ENCODE measurements around the gene ANKRD16. TPM values are rescaled to one million over a fixed set of nuclear protein-coding genes. Genes with fewer than 3 reads are reported as not detected.

ANKRD16 gene
- total and polyA plus RNA-seq, 2 of the 8 experiments (the other 6 are each of a cell fraction or from before 2014, with no cell fraction given), result 8.2 to 12.7 TPM

- Histone ChIP-seq H3K9me3 (ENCODE audit: insufficient read depth in 2 of 2, low read depth in 1 of 2, low read length in 1 of 2) (no peaks in the 10 kb centered on the region), H3K23me2 (ENCODE audit: low read depth, low read length) (peaks cover 6% of the 10 kb centered on the region), H4K20me1 (replicated peaks in 1 of 2; ENCODE audit: control insufficient read depth in 1 of 2, insufficient read depth in 2 of 2, low read length in 2 of 2) (peaks cover 10 to 16% of the 10 kb centered on the region in 2 experiments), H3K56ac (replicated peaks; ENCODE audit: insufficient read length, low read depth, low read length) (peak overlapping the region; percentile 7), H3K23ac (ENCODE audit: insufficient read length) (no peak overlapping the region), H3K9ac (replicated peaks in 1 of 4; ENCODE audit: extremely low read depth in 1 of 4, low read depth in 3 of 4, low read length in 3 of 4) (peak overlapping the region; percentile 94 to 99 (median 96)), H3K36me3 (ENCODE audit: control insufficient read depth in 2 of 4, insufficient read depth in 4 of 4, low read length in 3 of 4) (no peaks in the 10 kb centered on the region; a peak in 1 of 8 replicates), H2AK5ac (ENCODE audit: low read depth, low read length) (peak overlapping the region; percentile 61; the same call in 1 of the 2 replicates), H2AFZ (ENCODE audit: low read length) (no peak overlapping the region), H2BK5ac (ENCODE audit: low read depth, low read length) (peak overlapping the region; percentile 73; the same call in 1 of the 2 replicates), H3K4ac (replicated peaks; ENCODE audit: insufficient read length, low read depth, low read length) (no peak overlapping the region), H2BK15ac (ENCODE audit: low read length) (no peak overlapping the region), H3K4me3 (ENCODE audit: extremely low read depth in 1 of 4, insufficient read depth in 2 of 4, low read depth in 3 of 4, low read length in 4 of 4) (peak overlapping the region; percentile 61 to 98 (median 92)), H3K4me2 (ENCODE audit: insufficient read depth in 1 of 2, low read depth in 2 of 2, low read length in 2 of 2) (peak overlapping the region; percentile 73 to 81), H3K27ac (ENCODE audit: low read depth, low read length) (peak overlapping the region; percentile 90), H3K4me1 (replicated peaks in 1 of 4; ENCODE audit: control insufficient read depth in 3 of 4, insufficient read depth in 4 of 4, low read length in 3 of 4) (peaks cover 0 to 3% (median 0%) of the 10 kb centered on the region in 4 experiments; a peak in 1 of 7 replicates), H3K18ac (ENCODE audit: extremely low read depth, low read length) (0 out of 2 replicates have a peak overlapping the region, but pooled peaks have one; percentile 68), H2BK20ac (ENCODE audit: low read length) (no peak overlapping the region), H3K79me1 (ENCODE audit: low read depth, low read length) (no peaks in the 10 kb centered on the region; the same call in 1 of the 2 replicates), H3K79me2 (ENCODE audit: control insufficient read depth in 1 of 2, insufficient read depth in 2 of 2, low read length in 2 of 2) (peaks cover 30 to 48% of the 10 kb centered on the region in 2 experiments), H3K14ac (ENCODE audit: insufficient read length) (no peak overlapping the region), H2BK120ac (replicated peaks; ENCODE audit: low read depth, low read length) (no peak overlapping the region), H4K8ac (ENCODE audit: extremely low read depth, insufficient read depth, low read length) (no peak overlapping the region), H4K5ac (ENCODE audit: insufficient read length, low read depth, low read length) (peak overlapping the region; percentile 20), H4K91ac (replicated peaks; ENCODE audit: insufficient read length, low read length) (peak overlapping the region; percentile 23), H3K27me3 (replicated peaks in 1 of 4; ENCODE audit: control insufficient read depth in 3 of 4, extremely low read depth in 1 of 4, insufficient read depth in 3 of 4, low read length in 3 of 4) (no peaks in the 10 kb centered on the region), H2BK12ac (ENCODE audit: low read depth, low read length) (no peak overlapping the region; the same call in 1 of the 2 replicates)
- ChIA-PET POLR2A (ENCODE audit: partially characterized antibody) (interaction anchor here (0.8 to 2.6 kb wide), 17 partner anchors 9 to 75 kb away, joined by 3 to 22 read pairs (median 6); partner anchors contain the start of genes ANKRD16 and FBH1), CTCF (ENCODE audit: partially characterized antibody) (no interaction called here)
- FAIRE-seq (no peak), DNase-seq (ENCODE audit: low read depth in 1 of 2, low spot score in 2 of 2) (no peak)
- whole genome bisulfite sequencing, 2 experiments (ENCODE audit: extremely low coverage in 1 of 2, insufficient coverage in 1 of 2, insufficient read length in 1 of 2, insufficient replicate concordance in 2 of 2, low coverage in 1 of 2, low lambda C conversion rate in 2 of 2, missing lambda C conversion rate in 1 of 2), result 34% methylated on average over 11 of the region's 12 CpGs; no CpG with 5 or more reads in 1 of the 2 experiments
- TF ChIP-seq YY1 (IDR thresholded peaks at IDR 0.05; ENCODE audit: low read depth, low read length) (no peak), POU5F1 (IDR thresholded peaks at IDR 0.05; ENCODE audit: low read depth, low read length) (no peak), TAF1 (IDR thresholded peaks at IDR 0.05; ENCODE audit: low read depth, low read length) (no peak), CBX8 (IDR thresholded peaks at IDR 0.05; ENCODE audit: borderline replicate concordance, low read depth, low read length) (no peak), JUN (IDR thresholded peaks at IDR 0.05; ENCODE audit: low read depth, low read length) (no peak), GABPA (IDR thresholded peaks at IDR 0.05; ENCODE audit: borderline replicate concordance, insufficient read depth, low read length) (no peak), TAF7 (optimal IDR thresholded peaks at IDR 0.05; ENCODE audit: borderline replicate concordance, low read depth, low read length) (no peak), KDM1A (IDR thresholded peaks at IDR 0.05; ENCODE audit: borderline replicate concordance, low read length) (no peak), BACH1 (IDR thresholded peaks at IDR 0.05; ENCODE audit: low read length) (peak; percentile 70; the same call in 1 of the 2 replicates), SP1 (IDR thresholded peaks at IDR 0.05; ENCODE audit: low read depth, low read length) (no peak), JUND (IDR thresholded peaks at IDR 0.05; ENCODE audit: low read length) (no peak)
Observed at GRCh38 chr10:5814110-5815107, 75.3 kb downstream of the ANKRD16 start.
